Stimulated activated naive CD4-positive, alpha-beta T cell treated with Interleukin-2 at 50 U/mL for 16 hours (primary cell): ENCODE measurements around the gene KHK.

ENCODE experiments used
- DNase-seq: peaks from one replicate; lab custom pipeline; 2025; lab: John Stamatoyannopoulos, UW

KHK gene

DNA sequence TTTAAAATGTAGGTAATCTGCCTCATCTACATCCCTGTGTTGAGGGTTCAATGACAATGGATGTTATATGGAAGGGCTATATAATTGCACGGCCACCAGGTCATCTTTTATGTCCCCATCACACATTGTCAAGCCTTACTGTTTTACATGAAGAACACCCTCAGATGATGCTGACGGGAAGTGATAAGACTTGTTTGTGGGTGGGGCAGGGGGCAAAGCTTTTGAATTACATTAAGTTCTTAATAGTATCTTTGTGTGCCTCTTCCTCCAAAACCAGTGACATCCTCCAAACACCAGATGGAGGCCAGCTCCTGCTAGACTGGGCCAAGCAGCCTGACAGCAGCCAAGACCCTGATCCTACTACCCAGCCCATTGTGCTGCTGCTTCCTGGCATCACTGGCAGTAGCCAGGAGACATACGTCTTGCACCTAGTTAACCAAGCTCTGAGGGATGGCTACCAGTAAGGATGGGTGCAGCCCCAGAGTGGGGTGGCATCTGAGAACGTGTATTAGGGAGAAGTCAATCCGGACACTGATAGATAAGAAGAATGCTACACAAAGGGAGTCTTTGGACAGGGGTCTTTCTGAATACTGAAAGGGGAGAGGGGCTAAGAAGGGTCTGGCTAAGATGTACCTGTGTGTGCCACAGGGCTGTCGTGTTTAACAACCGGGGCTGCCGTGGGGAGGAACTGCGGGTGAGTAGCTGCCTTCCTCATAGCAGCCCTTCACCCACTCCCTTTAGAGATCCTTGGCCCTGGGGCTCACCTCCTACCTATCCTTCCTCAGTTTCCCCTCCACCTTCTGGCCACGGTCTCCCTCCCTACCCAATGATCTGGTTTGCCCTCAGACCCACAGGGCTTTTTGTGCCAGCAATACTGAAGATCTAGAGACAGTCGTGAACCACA, 42.3 kb downstream of the KHK start:
- no peak for DNase-seq

DNA sequence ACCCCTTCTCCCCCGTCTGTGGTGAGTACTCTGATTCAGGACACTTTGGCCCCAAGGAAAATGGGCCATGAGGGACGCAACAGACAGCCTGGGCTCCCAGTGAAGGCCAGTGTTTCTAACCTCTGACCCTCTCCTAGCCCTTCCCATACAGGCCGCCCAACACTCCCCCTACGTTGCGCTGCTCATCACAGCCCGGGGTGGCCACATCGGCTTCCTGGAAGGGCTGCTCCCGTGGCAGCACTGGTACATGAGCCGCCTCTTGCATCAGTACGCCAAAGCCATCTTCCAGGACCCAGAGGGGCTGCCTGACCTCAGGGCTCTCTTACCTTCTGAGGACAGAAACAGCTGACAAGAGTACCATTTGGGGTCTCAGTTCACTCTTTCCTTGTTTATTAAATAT, 43.8 kb downstream of the KHK start:
- no peak for DNase-seq

DNA sequence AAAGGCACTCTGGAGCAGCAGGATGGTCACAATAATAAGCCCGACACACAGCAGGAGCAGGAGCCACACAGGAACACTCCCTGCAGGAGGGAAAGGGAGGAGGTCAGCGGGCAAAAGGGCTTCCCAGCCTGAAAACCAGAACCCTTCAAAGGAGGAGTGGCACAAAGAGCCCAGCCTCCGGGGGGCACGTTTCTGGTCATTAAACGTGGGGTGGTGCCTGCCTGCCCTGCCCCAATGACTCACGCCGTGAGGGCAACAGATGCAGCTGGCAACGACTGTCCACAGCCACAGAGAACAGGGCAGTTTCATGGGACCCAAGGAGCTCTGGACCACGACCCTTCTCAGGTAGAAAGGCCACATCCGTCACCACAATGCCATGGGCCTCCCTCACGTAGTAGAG, 44.9 kb downstream of the KHK start:
- DNase-seq, result no peak

DNA sequence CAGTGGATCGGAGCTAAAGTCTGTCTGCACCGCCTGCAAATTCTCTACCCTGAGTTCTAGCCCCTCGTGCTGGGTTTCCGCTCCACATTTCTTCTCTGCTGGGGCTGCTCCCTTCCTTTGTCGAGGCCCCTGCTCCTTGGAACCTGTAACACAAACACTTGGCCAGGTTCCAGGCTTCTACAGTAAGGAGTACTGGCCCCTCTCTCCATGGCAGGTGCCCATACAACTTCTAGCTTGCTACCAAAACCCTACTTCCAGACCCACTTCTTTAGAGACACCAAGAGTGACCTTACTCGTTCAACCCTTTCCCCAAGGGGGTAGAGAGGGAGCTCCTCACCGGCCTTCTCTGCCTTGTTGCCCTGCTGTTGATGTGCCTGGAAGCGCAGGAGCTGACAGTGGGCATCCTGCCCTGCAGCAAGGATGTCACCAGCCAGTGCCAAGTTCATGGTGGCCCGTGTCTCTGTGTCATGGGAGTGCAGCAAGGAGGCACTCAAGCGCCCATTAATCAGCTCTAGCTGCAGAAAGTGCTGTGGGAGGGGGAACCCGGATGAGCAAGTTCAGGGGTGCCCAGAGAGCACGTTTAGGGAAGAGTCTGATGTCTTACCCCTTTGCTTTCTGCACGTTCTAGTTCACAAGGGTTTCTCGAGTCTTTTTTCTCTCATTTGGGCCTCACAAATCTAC, 46.8 kb downstream of the KHK start:
- DNase-seq, result no peak

DNA sequence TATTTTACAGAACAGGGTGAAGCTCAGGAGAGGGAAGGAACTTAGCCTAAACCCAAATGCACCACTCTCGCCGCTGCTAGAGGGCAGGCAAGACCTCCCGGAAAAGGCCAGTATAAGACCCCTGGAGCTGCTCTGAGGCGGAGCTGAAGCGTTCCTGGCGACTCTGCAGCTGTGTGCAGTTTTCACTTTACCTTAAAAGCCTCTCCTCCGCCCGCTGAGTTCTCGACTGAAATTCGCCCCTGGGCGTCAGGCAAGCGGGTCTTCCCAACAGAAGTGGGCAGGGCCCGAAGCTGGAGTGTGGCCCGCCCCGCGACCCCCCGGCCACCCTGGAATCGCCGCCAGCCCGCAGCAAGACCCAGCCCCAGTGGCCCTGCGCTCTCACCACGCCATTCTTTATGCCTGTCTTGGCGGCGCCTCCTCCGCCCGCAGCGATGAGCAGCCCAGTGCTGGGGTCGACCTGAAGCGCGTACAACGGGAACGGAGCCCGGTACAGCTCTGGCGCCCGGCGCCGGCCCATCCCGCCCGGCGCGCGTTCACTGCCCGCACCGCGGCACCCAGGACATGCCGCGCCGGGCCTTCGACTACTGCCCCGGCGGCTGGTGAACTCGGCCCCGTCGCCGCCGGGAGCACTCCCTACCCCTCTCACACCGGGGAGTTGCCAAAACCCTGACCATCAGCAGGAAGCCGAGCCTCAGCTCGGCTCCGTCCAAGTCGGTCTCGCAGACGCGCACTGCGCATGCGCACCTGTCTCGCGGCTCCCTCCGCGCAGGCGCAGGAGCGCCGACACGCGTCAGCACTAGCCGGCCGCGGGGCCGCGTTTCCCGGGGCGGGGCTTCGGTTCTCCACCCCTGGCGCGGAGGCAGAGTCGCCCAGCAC, 47.6 kb downstream of the KHK start, which contains the start of gene PREB:
TSS of gene PREB (minus strand) at position 732 of the 876 bp plus-strand sequence. CDS start at position 517, 215 bp downstream.
- DNase-seq, result peak; percentile 97

DNA sequence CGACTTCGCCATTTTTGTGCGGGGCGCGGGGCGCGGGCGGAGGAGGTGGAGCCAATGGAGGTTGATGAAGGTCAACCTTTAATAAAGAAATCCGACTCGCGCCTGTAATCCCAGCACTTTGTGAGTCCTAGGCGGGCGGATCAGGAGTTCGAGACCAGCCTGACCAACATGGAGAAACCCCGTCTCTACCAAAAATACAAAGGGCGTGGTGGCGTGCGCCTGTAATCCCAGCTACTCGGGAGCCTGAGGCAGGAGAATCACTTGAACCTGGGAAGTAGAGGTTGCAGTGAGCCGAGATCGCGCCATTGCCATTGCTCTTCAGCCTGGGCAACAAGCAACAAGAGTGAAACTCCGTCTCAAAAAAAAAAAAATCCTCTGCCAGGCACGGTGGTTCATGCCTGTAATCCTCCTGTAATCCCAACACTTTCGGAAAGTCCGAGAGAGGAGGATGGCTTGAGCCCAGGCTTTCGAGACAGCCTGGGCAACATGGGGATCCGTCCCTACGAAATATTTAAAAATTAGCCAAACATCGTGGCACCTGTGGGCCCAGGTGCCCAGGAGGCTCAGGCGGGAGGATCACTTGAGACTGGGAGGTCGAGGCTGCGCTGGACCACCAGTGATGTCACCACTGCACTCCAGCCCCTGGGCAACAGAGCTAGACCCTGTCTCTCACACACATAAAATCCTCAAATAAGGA, 48.4 kb downstream of the KHK start:
- DNase-seq, result no peak

DNA sequence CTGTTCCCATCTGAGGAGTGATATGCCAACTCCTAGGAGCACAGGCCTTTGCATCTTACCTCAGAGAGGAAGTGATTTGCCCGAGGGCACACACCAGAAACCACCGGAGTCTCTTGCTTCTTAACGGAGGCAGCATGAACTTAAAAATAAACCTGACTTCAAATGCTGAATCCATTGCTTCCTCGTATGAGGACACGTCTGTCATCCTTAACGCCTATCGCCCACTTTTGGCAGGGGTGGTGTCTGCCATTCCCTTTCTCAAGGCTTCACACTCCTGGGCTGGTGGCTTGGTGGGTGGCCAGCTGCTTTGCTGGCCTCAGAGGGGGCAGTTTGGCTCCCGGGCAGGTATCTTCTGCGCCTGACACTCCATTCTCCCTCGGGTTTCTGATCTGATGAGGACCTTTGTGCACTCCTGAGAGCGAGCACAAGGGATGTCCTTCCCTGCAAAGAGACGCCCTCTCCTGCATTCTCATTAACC, 48.9 kb downstream of the KHK start:
- DNase-seq, result no peak

DNA sequence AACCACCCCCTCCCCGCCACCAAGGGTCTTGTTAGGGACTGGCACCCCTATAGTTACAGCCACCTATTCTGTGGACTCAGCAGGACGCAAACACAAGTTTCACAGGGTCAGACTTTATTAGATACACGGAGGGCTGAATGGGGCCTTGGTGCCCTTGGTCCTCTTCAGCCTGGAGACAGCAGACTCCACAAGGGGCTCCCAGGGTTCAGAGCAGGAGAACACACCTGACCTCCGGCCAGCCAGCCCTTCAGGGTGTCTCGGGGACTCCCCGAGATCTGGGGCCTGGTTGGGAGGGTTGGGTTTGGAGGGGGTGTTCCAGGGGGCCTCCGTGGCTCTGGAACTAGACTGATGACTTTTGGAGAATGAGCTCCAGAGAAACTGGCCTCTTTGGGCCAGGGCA, 50.2 kb downstream of the KHK start:
- DNase-seq, result no peak

DNA sequence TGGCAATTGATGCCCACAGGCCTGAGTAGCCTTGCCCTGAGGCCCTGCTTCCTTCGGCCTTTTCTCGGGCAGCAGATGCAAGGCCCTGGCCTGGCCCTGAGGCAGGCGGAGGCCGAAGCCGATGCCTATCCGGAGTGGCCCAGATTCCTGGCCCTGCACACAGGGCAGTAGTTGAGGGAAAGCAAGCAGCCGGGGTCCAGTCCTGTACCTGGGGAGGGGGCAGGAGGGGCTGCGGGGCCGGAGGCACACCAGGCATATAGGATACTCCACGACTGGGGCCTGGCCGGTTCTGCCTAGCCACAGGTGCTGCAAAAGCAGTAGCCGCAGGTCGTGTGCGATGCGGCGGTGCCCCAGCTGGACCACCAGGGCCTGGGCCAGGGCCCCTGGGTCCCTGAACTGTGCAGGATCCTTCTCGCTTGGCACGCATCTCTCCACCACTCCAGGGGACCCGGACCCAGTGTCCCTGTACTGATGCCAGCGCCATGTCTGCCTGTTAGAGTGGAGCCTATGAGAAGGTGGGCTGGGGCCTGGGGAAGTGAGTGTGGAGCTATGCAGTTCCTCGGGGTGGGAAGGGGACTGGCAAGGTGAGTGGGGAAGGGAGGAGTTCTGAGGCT, 50.9 kb downstream of the KHK start:
- no peak for DNase-seq

DNA sequence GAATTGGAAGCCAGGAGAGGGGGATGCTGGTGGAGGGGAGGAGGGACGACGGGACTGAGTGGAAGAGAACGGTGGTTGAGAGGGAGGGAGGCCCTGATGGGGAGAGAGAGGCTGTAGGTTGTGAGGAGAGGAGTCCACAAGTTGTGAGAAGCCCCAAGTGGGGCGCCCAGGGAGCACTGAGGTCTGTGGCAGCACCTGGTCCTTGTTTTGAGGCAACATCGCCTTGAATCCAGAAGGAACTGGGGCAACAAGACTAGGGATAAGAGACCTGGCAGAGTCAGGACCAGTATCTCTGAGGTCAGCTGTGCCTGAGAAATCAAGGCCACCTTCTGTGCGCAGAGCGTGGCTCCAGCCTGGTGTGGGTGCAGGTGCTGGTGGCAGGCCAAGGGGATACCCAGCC, 51.5 kb downstream of the KHK start:
- no peak for DNase-seq

DNA sequence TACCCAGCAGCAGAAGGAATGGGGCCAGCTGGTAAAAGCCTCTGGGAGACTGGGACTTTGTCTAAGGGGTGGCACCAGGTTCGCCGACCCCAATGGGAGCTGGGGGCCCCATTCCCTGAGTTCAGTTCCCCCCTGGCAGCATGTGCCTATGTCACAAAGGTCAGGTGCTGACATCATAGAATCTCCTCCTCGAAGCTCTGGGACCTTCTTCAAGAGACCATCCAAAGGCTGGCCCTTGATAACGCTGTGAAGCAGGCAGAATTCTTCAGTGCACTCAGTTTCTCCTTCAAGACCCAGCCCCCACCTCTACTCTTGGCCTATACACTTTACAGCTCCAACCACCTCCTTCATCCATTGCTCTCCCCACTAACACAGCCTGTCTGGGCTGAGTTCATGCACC, 52.7 kb downstream of the KHK start, which contains the start of gene PRR30:
TSS of gene PRR30 (minus strand) at position 101 of the 400 bp plus-strand sequence. CDS start 1,081 bp downstream, outside the sequence.
- DNase-seq, result no peak

DNA sequence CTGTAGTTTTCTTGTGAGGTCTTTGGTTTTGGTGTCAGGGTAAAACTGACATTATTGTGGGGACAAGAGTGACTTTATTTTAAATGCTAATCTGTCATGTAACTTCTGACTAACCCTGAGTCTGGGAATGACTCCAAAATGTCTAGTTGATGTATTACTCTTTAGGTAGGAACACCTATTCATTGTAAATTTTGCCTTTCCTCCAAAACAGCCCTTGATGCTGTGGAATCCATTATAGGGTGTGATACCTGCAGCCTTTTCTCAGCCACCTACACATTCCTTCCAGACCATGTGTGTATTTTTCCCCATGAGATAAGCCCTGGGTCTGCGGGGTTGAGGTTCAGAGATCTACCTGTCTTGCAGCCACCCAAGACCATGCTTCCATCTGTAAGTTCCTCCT, 56.7 kb downstream of the KHK start:
- DNase-seq, result no peak

DNA sequence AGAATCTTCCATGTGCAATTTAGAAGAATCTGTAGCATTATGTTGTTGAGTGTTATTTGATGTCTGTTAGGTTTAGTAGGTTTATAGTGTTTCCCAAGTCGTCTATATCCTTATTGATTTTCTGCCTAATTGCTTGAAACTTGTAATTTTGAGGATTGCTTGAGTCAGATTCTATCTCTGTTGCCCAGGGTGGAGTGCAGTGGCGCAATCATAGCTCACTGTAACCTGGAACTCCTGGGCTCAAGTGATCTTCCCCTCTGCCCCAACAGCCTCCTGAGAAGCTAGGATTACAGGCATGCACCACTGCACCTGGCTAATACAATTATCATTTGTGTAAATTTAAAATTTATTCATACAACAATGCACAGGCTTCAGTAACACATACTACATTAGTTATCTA, 59.1 kb downstream of the KHK start:
- no peak for DNase-seq

DNA sequence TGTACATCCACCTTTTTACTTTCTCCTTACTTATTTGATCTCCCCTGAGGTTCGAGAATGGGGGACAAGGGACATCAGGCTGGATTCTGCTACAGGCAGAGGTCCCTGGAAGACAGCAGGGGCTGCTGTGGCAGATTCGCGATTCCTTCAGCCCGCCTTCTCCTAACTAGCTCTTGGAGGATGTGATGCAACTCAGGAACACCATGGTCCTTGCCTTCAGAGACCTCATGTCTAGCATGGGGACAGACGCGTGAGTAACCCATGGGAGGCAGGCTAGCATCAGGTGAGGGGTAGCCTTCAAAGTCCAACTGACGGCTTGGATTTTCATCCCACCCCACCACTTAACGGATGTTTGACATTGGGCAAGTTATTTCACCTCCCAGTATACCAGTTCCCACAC, 61.4 kb downstream of the KHK start:
- no peak for DNase-seq

DNA sequence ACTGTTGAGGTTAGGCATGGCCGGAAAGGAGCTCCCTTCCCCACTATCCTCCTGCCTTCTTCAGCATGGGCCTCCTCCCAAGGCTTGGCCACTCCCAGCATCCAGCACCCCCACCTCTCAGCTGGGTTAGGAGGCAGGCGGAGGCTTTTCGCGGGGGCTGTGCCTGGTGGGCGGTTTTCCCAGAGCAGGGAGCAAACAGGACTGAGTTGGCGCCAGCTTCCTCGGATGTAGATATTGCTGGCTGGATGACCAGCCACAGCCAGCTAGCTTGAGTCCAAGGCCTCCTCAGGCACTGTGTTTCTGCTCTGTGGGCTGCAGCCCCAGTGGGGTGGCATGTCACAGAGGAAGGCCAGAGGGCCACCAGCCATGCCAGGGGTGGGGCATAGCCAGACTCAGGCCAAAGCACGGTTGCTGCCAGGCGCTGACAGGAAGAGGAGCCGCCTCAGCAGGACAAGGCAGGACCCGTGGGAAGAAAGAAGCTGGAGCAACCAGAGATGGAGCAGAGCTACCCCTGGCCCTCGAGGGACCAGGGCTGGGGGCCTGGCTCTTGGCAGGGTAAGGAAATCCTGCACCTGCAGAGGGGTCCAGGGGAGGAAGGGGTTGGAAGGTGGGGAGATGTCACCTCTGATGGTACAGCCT, 62.3 kb downstream of the KHK start, which contains the start of gene TCF23:
TSS of gene TCF23 (plus strand) at position 204 of the 639 bp plus-strand sequence. CDS start at position 334, 130 bp downstream.
- no peak for DNase-seq

DNA sequence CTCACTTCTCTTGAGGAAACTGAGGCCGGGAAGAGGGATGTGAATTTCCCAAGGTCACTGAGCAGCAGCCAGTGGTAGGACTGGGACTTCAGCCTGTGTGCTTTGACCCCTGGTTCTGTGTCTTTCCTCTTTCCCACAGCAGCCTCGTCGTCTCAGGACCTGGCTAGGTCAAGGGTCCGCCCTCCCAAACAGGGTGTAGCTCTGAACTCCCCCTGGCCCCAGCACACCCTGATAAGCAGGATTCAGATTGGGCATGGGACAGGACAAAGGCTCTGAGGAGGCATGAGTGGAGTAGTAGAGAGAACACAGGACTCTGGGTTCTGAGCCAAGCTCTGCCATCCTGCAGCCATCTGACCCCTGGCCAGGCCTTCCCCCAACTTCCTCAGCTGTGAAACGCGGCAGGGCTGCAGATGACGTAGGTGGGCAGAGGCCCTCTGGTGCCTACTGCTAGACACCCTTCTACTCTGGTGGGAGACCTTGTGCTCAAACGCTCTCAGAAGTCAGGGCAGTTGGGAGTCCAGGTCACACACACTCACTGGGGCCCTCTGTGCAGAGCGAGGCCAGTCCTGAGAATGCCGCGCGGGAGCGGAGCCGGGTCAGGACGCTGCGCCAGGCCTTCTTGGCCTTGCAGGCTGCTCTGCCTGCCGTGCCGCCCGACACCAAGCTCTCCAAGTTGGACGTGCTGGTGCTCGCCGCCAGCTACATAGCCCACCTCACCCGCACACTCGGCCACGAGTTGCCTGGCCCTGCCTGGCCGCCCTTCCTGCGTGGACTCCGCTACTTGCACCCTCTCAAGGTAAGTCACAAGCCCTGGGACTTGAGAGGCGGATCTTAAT, 63.2 kb downstream of the KHK start:
- DNase-seq, result no peak
